HG03045 (cell line): ENCODE measurements around the gene NPNT.
"Not testable (repeated sequence)": the region's sequence is repeated elsewhere in the genome, so short reads cannot be mapped to it uniquely, and the experiment has no call there.

Experiments
- ATAC-seq: cut with Tn5 transposase; IDR thresholded peaks from one replicate; pipeline ENCODE4 v1.9.1; 2021; ENCODE audit warnings: mild to moderate bottlenecking, moderate library complexity; ENCODE audit not compliant: unreplicated experiment

The NPNT gene, protein sequence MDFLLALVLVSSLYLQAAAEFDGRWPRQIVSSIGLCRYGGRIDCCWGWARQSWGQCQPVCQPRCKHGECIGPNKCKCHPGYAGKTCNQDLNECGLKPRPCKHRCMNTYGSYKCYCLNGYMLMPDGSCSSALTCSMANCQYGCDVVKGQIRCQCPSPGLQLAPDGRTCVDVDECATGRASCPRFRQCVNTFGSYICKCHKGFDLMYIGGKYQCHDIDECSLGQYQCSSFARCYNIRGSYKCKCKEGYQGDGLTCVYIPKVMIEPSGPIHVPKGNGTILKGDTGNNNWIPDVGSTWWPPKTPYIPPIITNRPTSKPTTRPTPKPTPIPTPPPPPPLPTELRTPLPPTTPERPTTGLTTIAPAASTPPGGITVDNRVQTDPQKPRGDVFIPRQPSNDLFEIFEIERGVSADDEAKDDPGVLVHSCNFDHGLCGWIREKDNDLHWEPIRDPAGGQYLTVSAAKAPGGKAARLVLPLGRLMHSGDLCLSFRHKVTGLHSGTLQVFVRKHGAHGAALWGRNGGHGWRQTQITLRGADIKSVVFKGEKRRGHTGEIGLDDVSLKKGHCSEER

GRCh38 chr4:105894660-105895582 is at the start of gene NPNT:
TSS of gene NPNT (plus strand) at chr4:105895471. CDS start at chr4:105895653, 182 bp downstream.
- ATAC-seq: peak; percentile 42

GRCh38 chr4:105845559-105845958 is 49.7 kb upstream of the NPNT start:
- no peak for ATAC-seq

- ATAC-seq: not testable (repeated sequence)
Measured at GRCh38 chr4:105848359-105848758, 46.9 kb upstream of the NPNT start.

DNA sequence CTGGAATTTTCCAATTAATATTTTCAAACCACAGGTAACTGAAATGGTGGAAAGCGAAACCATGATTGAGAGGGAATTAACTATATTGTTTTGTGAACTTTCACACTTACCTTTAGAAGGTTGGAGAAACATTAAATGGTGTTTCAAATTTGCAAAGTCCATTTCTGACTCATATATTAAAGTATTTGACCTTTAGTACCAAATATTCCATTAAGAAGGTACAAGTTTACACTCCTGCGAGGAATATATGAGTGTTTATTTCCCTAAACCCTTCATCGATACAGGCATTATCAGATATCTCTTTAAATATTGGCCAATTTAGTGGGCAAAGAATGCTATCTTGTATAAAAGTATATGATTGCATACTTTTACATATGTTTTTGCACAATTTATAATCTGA is 44.1 kb upstream of the NPNT start:
- ATAC-seq: no peak

DNA sequence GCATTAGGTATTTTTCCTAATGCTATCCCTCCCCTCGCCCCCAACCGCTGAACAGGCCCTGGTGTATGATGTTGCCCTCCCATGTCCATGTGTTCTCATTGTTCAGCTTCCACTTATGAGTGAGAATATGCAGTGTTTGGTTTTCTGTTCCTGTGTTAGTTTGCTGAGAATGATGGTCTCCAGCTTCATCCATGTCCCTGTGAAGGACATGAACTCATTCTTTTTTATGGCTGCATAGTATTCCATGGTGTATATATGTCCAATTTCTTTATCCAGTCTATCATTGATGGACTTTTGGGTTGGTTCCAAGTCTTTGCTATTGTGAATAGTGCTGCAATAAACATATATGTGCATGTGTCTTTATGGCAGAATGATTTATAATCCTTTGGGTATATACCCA is 43.0 kb upstream of the NPNT start:
- ATAC-seq: not testable (repeated sequence)

- no peak for ATAC-seq
Measured at GRCh38 chr4:105858466-105859040, 36.7 kb upstream of the NPNT start.

DNA sequence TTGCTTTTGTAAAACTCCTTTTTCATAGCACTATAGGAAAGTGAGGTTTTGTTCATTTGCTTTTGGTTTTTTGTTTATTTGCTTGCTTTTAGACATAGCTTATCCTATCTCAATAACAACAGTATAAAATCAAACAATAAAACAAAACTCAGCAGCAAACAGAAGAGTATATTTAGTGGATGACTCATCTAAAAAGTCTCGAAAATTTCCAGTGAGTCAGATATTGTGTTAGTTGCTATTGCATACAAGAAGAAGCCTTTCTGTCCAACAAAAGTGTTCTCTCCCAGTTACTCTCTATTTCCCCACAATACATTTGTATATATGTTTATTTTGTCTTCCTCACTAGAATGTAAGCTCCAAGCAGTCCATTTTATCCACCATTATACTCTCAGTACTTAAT is 36.0 kb upstream of the NPNT start:
- ATAC-seq: no peak

GRCh38 chr4:105870963-105871362 is 24.3 kb upstream of the NPNT start:
- ATAC-seq: no peak

GRCh38 chr4:105871997-105872396 is 23.3 kb upstream of the NPNT start:
- no peak for ATAC-seq

DNA sequence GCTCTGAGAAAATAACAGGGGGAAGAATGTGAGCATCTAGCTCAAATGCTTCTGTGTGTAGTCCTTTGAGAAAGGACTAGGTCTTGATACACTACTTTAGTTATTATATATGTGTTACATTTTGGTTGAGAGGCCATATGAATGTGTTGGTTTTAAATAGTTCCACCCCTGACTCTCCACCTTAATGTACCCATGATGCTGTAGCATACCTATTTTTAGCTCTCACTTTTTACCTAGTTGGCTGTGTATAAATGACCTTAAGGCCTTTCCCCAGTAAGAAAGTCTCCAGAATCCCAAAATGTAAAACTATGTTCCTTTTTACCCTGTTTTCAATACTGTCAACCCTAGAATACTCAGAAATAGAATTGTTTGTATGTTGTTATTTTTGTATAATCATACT is 20.0 kb upstream of the NPNT start:
- no peak for ATAC-seq

GRCh38 chr4:105878668-105879067 is 16.6 kb upstream of the NPNT start:
- ATAC-seq: no peak

- ATAC-seq: no peak
Measured at GRCh38 chr4:105887508-105887907, 7.8 kb upstream of the NPNT start.

DNA sequence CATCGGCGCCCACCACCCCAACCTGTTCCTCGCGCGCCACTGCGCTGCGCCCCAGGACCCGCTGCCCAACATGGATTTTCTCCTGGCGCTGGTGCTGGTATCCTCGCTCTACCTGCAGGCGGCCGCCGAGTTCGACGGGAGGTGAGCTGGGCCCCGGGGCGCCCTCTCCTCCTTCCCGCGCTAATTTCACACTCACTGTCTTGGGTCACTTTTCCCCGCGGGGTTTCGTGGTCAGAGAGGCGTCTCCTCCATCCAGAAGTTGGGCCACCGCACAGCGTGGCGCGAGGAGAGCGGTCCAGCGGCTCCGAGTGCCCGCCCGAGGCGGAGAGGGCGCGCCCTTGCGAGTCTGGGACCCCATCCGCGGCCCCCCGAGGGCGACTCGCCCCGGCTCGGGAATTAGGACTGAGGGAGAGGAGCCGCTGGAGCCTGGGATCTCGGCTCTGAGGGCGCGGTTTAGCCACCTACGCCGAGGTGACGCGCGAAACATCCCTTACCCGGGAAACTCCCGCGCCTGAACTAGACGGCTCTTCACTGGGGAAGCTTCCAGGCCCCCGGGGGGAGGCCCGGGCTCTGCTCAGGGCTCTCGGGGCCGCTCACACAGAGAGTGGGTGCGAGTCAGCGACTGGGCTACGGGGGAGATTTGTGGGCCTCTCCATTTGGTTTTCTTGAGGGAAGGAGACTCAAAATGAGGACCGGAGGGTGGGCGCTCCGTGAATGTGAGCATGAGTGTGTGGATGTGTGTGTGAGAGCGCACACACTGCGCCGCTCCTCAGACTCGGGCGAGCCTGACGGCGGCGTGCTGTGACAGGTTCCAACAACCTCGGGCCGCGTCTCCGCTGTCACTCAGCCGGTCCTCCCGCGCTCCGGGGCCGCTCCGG is 551 bp downstream of the NPNT start:
- ATAC-seq: peak; percentile 57

DNA sequence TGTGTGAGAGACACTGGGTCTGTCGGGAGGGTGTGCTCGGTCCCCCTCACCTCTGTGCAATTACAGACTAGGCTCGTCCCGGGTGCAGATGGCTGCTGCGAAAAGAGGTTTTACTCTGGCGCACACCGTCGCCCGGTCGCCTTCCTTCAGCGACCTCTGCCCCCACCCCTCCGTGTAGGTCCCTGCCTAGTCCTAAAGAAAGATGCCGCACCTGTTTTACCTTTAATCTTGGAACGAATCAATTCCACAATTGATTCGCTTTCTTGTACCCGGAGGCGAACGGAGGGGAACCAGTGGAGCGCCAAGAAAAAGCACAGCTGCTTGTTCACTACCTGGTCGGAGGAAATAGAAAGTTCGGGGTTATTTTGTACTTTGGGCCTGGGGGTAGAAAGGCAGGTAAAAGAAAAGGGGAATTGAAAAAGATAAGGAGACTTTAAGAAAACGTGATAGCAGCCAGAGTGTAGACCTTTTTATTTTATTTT is 1.2 kb downstream of the NPNT start:
- no peak for ATAC-seq

DNA sequence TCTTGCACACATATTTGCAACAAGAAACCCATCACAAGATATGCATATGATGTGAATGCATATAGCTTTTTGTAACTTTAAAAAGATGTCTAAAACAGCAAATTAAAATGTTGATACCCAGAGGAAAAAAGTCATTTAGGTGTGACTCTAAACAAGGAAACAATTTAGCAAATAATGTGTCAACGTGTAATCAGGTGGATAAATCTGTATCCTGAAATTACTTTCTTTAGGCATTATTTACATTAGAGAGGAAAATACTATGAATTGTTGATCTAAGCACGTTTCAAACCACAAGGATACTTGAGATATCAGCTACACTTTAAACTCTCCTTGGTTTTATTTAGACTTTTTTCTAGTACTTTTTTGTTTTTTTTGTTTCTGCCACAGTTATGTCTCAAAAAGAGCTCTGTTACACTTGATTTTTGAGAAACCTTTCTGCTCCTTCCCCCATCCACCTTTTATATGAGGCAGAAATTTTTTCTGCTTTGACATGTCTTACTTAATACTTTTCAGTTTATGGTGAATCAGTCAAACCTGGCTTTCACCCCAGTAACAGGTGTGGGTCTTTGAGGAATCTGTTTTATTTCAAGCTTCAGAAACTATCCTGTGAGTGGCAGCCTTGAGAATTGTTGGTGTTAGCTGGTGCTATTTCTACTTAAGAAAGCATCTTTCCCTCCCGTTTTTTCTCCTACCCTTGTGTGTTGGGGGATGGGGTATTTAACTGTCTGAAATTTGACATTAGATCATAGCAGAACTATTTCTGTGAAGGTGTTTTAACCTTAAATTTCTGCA is 1.9 kb downstream of the NPNT start:
- no peak for ATAC-seq

- ATAC-seq: no peak
Measured at GRCh38 chr4:105900541-105900940, 5.3 kb downstream of the NPNT start.

DNA sequence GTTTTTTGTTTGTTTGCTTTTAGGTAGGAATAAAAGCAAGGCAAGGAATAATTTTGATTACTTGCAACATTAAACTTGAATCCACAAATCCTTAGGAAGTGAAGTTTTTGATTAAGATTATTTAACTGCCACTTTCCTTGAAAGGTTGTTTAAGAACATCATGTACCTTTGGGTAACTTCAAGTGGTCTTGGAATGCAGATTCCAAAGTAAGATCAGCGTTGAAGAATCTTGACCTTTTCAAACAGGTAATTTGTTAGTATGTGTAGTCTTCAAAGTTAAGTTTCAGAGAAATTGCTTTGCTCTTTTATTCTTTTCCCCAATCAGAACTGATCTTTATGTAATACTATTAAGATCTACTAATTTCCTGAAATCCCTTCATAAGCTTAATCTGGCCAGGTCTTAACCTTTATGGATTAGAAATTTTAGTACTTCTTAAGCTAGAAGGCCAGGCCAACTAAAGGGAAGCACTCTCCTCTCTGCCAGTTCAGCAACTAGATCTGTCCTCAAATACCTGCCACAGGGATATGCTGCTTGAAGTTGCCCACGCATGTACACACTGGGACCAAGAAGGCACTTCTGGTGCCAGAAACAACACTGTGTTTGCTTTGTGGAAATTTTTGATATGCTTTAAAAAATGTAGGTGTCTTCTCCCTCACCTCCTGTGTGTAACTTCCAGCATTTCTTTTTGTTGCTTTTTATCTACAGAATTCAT is 7.4 kb downstream of the NPNT start:
- no peak for ATAC-seq

GRCh38 chr4:105909787-105910281 is 14.6 kb downstream of the NPNT start:
- ATAC-seq: no peak
